Measurements from ENCODE around the gene ZEB1. TPM values are rescaled to one million over a fixed set of nuclear protein-coding genes. Genes with fewer than 3 reads are reported as not detected.

The ZEB1 gene
- total and polyA plus RNA-seq, 4 donors, result 36.8 to 214 (median 153) TPM

DNA sequence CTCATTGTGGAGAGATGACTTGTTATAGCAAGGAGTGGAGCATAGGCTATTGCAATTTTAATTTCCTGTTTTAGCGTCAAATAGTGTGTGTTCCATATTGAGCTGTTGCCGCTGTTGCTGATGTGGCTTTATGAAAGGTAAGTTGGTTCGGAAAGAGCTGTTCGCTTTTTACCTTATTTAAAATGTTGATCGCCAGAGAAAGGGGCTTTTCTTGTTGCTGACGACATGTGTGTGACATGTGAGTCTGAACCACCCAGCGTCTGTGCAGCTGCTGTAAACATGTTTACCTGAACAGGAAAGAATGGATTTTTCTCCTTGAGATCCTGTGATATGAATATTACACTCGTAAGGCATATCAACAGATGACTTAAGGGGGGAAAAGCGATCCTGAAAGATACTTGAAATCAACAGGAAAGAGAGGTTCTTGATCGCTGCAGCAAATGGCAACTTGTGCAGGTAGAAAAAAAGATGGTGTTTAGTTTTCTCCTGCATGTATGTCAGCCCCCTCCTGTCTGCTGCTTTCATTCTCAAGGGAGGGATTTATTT is 2.5 kb downstream of the ZEB1 start:
- H3K27me3 ChIP-seq (ENCODE audit: control insufficient read depth in 1 of 2, insufficient read depth in 2 of 2, low read length in 1 of 2), result no peaks in the 10 kb centered on the region
- 14 to 23% methylated on average over 10 of the region's 10 CpGs for WGBS, 2 donors
- no peaks in the 10 kb centered on the region for H3K9me3 ChIP-seq (ENCODE audit: control insufficient read depth, low read length)
- intact Hi-C loops (cut with DNase I), result loop anchor here (10.0 kb wide), 4 partner anchors 73 to 483 kb away; no protein-coding TSS in a partner anchor
- ATAC-seq (ENCODE audit: low FRiP score) (no peak), DNase-seq (no peak)
- H3K4me3 ChIP-seq (ENCODE audit: low read length in 2 of 2), result peak overlapping the region; percentile 90 to 93
- H3K4me1 ChIP-seq (ENCODE audit: control insufficient read depth in 1 of 2, insufficient read depth in 2 of 2, low read length in 2 of 2), result peaks cover 0 to 2% of the 10 kb centered on the region in 2 donors
- peak overlapping the region; percentile 38 to 77 for H3K27ac ChIP-seq (ENCODE audit: low read depth in 1 of 2, low read length in 2 of 2)
- no peaks in the 10 kb centered on the region for H3K36me3 ChIP-seq (ENCODE audit: control insufficient read depth in 1 of 2, insufficient read depth in 2 of 2, low read length in 1 of 2)

- H3K4me3 ChIP-seq (ENCODE audit: low read length in 2 of 2), result no peak overlapping the region
- intact Hi-C loops (cut with DNase I), result loop anchor here (10.0 kb wide), 4 partner anchors 72 to 482 kb away; no protein-coding TSS in a partner anchor
Observed at GRCh38 chr10:31322647-31323046, 3.6 kb downstream of the ZEB1 start.

GRCh38 chr10:31340343-31340742 is 21.3 kb downstream of the ZEB1 start:
- no peak overlapping the region for H3K27ac ChIP-seq (ENCODE audit: low read depth in 1 of 2, low read length in 2 of 2)
- H3K4me3 ChIP-seq (ENCODE audit: low read length in 2 of 2), result no peak overlapping the region
- ATAC-seq (ENCODE audit: low FRiP score) (no peak), DNase-seq (no peak)
- intact Hi-C loops (cut with DNase I), result no loop called here
- H3K9me3 ChIP-seq (ENCODE audit: control insufficient read depth, low read length), result no peaks in the 10 kb centered on the region
- H3K4me1 ChIP-seq (ENCODE audit: control insufficient read depth in 1 of 2, insufficient read depth in 2 of 2, low read length in 2 of 2), result peaks cover 9 to 13% of the 10 kb centered on the region in 2 donors
- H3K27me3 ChIP-seq (ENCODE audit: control insufficient read depth in 1 of 2, insufficient read depth in 2 of 2, low read length in 1 of 2), result no peaks in the 10 kb centered on the region
- no peaks in the 10 kb centered on the region for H3K36me3 ChIP-seq (ENCODE audit: control insufficient read depth in 1 of 2, insufficient read depth in 2 of 2, low read length in 1 of 2)

More at GRCh38 chr10:31322647-31323046, 3.6 kb downstream of the ZEB1 start:
- no peaks in the 10 kb centered on the region for H3K9me3 ChIP-seq (ENCODE audit: control insufficient read depth, low read length)
- no peaks in the 10 kb centered on the region for H3K27me3 ChIP-seq (ENCODE audit: control insufficient read depth in 1 of 2, insufficient read depth in 2 of 2, low read length in 1 of 2)
- no peak overlapping the region for H3K27ac ChIP-seq (ENCODE audit: low read depth in 1 of 2, low read length in 2 of 2)
- no peaks in the 10 kb centered on the region for H3K36me3 ChIP-seq (ENCODE audit: control insufficient read depth in 1 of 2, insufficient read depth in 2 of 2, low read length in 1 of 2)
- ATAC-seq (ENCODE audit: low FRiP score) (no peak), DNase-seq (no peak)
- WGBS, 2 donors, result 67 to 68% methylated on average over 2 of the region's 2 CpGs
- H3K4me1 ChIP-seq (ENCODE audit: control insufficient read depth in 1 of 2, insufficient read depth in 2 of 2, low read length in 2 of 2), result peaks cover 0 to 2% of the 10 kb centered on the region in 2 donors

DNA sequence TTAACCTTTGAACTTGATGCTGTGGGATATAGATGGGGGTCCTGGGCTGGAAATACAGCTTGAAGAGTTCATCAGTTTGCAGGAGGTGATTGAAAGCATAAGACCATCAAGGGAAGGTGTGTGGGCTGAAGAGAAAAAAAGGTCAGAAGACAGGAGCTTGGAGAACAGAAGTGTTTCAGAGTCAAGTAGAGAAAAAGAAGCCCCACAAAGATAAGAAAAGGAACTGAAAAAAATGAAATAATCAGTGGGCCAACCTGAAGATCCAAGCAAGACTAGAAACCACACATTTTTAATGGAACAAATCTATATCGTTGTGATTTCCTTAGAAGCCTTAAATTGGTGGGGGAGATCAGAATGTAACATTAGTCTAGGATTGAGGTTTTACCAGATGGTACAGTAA is 22.5 kb downstream of the ZEB1 start:
- no peak for ATAC-seq (ENCODE audit: low FRiP score)
- intact Hi-C loops (cut with DNase I), result no loop called here

GRCh38 chr10:31343009-31343408 is 24.0 kb downstream of the ZEB1 start:
- H3K9me3 ChIP-seq (ENCODE audit: control insufficient read depth, low read length), result no peaks in the 10 kb centered on the region
- ATAC-seq (ENCODE audit: low FRiP score) (no peak), DNase-seq (no peak)
- intact Hi-C loops (cut with DNase I), result no loop called here
- H3K27me3 ChIP-seq (ENCODE audit: control insufficient read depth in 1 of 2, insufficient read depth in 2 of 2, low read length in 1 of 2), result no peaks in the 10 kb centered on the region
- no peaks in the 10 kb centered on the region for H3K36me3 ChIP-seq (ENCODE audit: control insufficient read depth in 1 of 2, insufficient read depth in 2 of 2, low read length in 1 of 2)
- no peak overlapping the region for H3K4me3 ChIP-seq (ENCODE audit: low read length in 2 of 2)
- H3K4me1 ChIP-seq (ENCODE audit: control insufficient read depth in 1 of 2, insufficient read depth in 2 of 2, low read length in 2 of 2), result peaks cover 9 to 10% of the 10 kb centered on the region in 2 donors
- no peak overlapping the region for H3K27ac ChIP-seq (ENCODE audit: low read depth in 1 of 2, low read length in 2 of 2)
- 53 to 64% methylated on average over 3 of the region's 3 CpGs for whole genome bisulfite sequencing, 2 donors

More for the DNA sequence above, 22.5 kb downstream of the ZEB1 start:
- no peaks in the 10 kb centered on the region for H3K27me3 ChIP-seq (ENCODE audit: control insufficient read depth in 1 of 2, insufficient read depth in 2 of 2, low read length in 1 of 2)
- no peak for DNase-seq
- H3K4me3 ChIP-seq (ENCODE audit: low read length in 2 of 2), result no peak overlapping the region
- no peaks in the 10 kb centered on the region for H3K9me3 ChIP-seq (ENCODE audit: control insufficient read depth, low read length)
- H3K4me1 ChIP-seq (ENCODE audit: control insufficient read depth in 1 of 2, insufficient read depth in 2 of 2, low read length in 2 of 2), result peaks cover 9 to 11% of the 10 kb centered on the region in 2 donors
- H3K27ac ChIP-seq (ENCODE audit: low read depth in 1 of 2, low read length in 2 of 2), result no peak overlapping the region
- 93% methylated on average over 1 of the region's 1 CpG for WGBS, 2 donors
- H3K36me3 ChIP-seq (ENCODE audit: control insufficient read depth in 1 of 2, insufficient read depth in 2 of 2, low read length in 1 of 2), result no peaks in the 10 kb centered on the region

DNA sequence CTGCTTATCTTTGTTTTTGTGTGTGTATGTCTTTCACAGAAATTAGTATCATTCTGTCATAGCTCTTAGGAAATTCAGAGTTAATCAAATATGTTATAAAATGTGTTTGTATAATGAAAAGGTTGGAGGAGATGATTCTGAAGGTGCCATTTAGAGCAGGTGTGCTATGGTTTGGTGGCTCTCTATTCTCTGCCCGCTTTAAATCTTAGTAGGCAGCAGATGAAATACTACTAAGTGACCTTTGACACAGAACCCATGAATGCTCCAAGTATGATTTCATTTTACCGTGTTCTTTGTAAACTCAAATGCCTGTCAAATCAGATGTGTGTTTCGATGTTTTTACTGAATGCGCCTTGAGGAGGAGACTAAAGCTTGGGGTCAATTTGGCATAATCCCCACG is 24.5 kb downstream of the ZEB1 start:
- no peaks in the 10 kb centered on the region for H3K27me3 ChIP-seq (ENCODE audit: control insufficient read depth in 1 of 2, insufficient read depth in 2 of 2, low read length in 1 of 2)
- H3K4me1 ChIP-seq (ENCODE audit: control insufficient read depth in 1 of 2, insufficient read depth in 2 of 2, low read length in 2 of 2), result peaks cover 10 to 11% of the 10 kb centered on the region in 2 donors
- intact Hi-C loops (cut with DNase I), result no loop called here
- H3K27ac ChIP-seq (ENCODE audit: low read depth in 1 of 2, low read length in 2 of 2), result no peak overlapping the region
- 61% methylated on average over 5 of the region's 5 CpGs for WGBS, 2 donors
- no peak overlapping the region for H3K4me3 ChIP-seq (ENCODE audit: low read length in 2 of 2)
- no peaks in the 10 kb centered on the region for H3K36me3 ChIP-seq (ENCODE audit: control insufficient read depth in 1 of 2, insufficient read depth in 2 of 2, low read length in 1 of 2)
- no peak for ATAC-seq (ENCODE audit: low FRiP score)
- DNase-seq, result no peak
- H3K9me3 ChIP-seq (ENCODE audit: control insufficient read depth, low read length), result no peaks in the 10 kb centered on the region

GRCh38 chr10:31345886-31346285 is 26.9 kb downstream of the ZEB1 start:
- H3K9me3 ChIP-seq (ENCODE audit: control insufficient read depth, low read length), result no peaks in the 10 kb centered on the region
- no peak overlapping the region for H3K4me3 ChIP-seq (ENCODE audit: low read length in 2 of 2)
- H3K27ac ChIP-seq (ENCODE audit: low read depth in 1 of 2, low read length in 2 of 2), result no peak overlapping the region
- H3K36me3 ChIP-seq (ENCODE audit: control insufficient read depth in 1 of 2, insufficient read depth in 2 of 2, low read length in 1 of 2), result no peaks in the 10 kb centered on the region
- WGBS, 2 donors, result 26 to 28% methylated on average over 1 of the region's 1 CpG
- peaks cover 7 to 10% of the 10 kb centered on the region in 2 donors for H3K4me1 ChIP-seq (ENCODE audit: control insufficient read depth in 1 of 2, insufficient read depth in 2 of 2, low read length in 2 of 2)
- no peak for DNase-seq
- no peak for ATAC-seq (ENCODE audit: low FRiP score)
- no peaks in the 10 kb centered on the region for H3K27me3 ChIP-seq (ENCODE audit: control insufficient read depth in 1 of 2, insufficient read depth in 2 of 2, low read length in 1 of 2)
- intact Hi-C loops (cut with DNase I), result no loop called here

- WGBS, 2 donors, result 86 to 96% methylated on average over 1 of the region's 1 CpG
- H3K4me1 ChIP-seq (ENCODE audit: control insufficient read depth in 1 of 2, insufficient read depth in 2 of 2, low read length in 2 of 2), result peaks cover 5 to 6% of the 10 kb centered on the region in 2 donors
- H3K9me3 ChIP-seq (ENCODE audit: control insufficient read depth, low read length), result no peaks in the 10 kb centered on the region
- DNase-seq, result no peak
- intact Hi-C loops (cut with DNase I), result no loop called here
- H3K27me3 ChIP-seq (ENCODE audit: control insufficient read depth in 1 of 2, insufficient read depth in 2 of 2, low read length in 1 of 2), result no peaks in the 10 kb centered on the region
- no peaks in the 10 kb centered on the region for H3K36me3 ChIP-seq (ENCODE audit: control insufficient read depth in 1 of 2, insufficient read depth in 2 of 2, low read length in 1 of 2)
- ATAC-seq (ENCODE audit: low FRiP score), result no peak
- H3K27ac ChIP-seq (ENCODE audit: low read depth in 1 of 2, low read length in 2 of 2), result no peak overlapping the region
- H3K4me3 ChIP-seq (ENCODE audit: low read length in 2 of 2), result no peak overlapping the region
Observed at GRCh38 chr10:31346953-31347352, 27.9 kb downstream of the ZEB1 start.

GRCh38 chr10:31347705-31348104 is 28.7 kb downstream of the ZEB1 start:
- H3K36me3 ChIP-seq (ENCODE audit: control insufficient read depth in 1 of 2, insufficient read depth in 2 of 2, low read length in 1 of 2), result no peaks in the 10 kb centered on the region
- H3K4me1 ChIP-seq (ENCODE audit: control insufficient read depth in 1 of 2, insufficient read depth in 2 of 2, low read length in 2 of 2), result peaks cover 5 to 6% of the 10 kb centered on the region in 2 donors
- H3K27ac ChIP-seq (ENCODE audit: low read depth in 1 of 2, low read length in 2 of 2), result no peak overlapping the region
- ATAC-seq (ENCODE audit: low FRiP score) (no peak), DNase-seq (no peak)
- no peaks in the 10 kb centered on the region for H3K9me3 ChIP-seq (ENCODE audit: control insufficient read depth, low read length)
- intact Hi-C loops (cut with DNase I), result no loop called here
- no peak overlapping the region for H3K4me3 ChIP-seq (ENCODE audit: low read length in 2 of 2)
- no peaks in the 10 kb centered on the region for H3K27me3 ChIP-seq (ENCODE audit: control insufficient read depth in 1 of 2, insufficient read depth in 2 of 2, low read length in 1 of 2)
